Measurements from ENCODE around the gene ADGRE1.

ADGRE1 gene

DNA sequence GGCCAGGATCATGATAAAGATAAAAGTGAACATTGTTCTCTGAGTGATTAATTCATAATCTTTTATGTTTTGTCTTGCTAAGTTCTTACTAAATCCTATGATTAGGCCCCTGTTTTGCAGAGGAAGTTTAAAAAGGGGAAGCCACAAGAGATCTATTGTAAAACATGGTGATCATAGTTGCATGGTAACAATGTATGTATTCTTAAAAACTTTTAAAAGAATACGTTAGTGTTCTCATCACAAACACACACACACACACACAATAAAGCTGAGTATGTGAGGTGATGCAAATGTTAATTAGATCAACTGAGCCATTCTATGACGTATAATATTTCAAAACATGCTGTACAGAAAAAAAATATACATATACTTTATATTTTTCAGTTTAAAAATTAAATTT, 82.6 kb downstream of the ADGRE1 start (continued):
- TF ChIP-seq TCF4 (CRISPR knock-in tag; IDR thresholded peaks at IDR 0.05; ENCODE audit: borderline replicate concordance) (no peak), RARB (CRISPR knock-in tag; IDR thresholded peaks at IDR 0.05) (no peak)

DNA sequence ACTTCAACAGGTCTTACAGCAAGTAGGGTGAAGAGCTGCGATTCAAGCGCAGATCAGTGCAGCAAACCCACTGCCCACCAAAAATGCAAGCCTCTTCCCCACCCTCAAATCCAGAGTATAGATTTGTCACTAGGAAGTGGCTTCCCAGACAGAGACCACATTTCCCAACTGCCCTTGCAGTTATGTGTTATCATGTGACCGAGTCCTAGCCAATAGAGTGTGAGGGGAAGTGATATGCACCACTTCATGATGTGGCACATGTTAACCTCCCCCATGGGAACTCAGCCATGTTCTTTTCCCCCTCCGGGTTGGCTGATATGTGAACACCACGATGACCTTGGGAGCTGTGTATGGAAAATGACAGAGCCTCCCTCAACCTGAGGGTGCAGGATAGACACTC, 83.1 kb downstream of the ADGRE1 start:
- TF ChIP-seq GLIS3 (CRISPR knock-in tag; IDR thresholded peaks at IDR 0.05) (no peak), ZFP3 (CRISPR knock-in tag; IDR thresholded peaks at IDR 0.05) (no peak), PPARA (CRISPR knock-in tag; IDR thresholded peaks at IDR 0.05; ENCODE audit: borderline replicate concordance) (no peak), OSR1 (CRISPR knock-in tag; IDR thresholded peaks at IDR 0.05) (no peak), ARNTL (CRISPR knock-in tag; IDR thresholded peaks at IDR 0.05; ENCODE audit: borderline replicate concordance, low read depth) (no peak), BACH2 (CRISPR knock-in tag; IDR thresholded peaks at IDR 0.05; ENCODE audit: borderline replicate concordance) (no peak), ZFP30 (CRISPR knock-in tag; IDR thresholded peaks at IDR 0.05) (no peak), ESRRG (CRISPR knock-in tag; IDR thresholded peaks at IDR 0.05) (no peak), ISL1 (CRISPR knock-in tag; IDR thresholded peaks at IDR 0.05) (no peak), ZNF8 (CRISPR knock-in tag; IDR thresholded peaks at IDR 0.05) (no peak), ZNF70 (CRISPR knock-in tag; IDR thresholded peaks at IDR 0.05) (no peak)
- TF ChIP-seq, protein P1, sequence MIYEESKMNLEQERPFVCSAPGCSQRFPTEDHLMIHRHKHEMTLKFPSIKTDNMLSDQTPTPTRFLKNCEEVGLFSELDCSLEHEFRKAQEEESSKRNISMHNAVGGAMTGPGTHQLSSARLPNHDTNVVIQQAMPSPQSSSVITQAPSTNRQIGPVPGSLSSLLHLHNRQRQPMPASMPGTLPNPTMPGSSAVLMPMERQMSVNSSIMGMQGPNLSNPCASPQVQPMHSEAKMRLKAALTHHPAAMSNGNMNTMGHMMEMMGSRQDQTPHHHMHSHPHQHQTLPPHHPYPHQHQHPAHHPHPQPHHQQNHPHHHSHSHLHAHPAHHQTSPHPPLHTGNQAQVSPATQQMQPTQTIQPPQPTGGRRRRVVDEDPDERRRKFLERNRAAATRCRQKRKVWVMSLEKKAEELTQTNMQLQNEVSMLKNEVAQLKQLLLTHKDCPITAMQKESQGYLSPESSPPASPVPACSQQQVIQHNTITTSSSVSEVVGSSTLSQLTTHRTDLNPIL (CRISPR knock-in tag; IDR thresholded peaks at IDR 0.05; ENCODE audit: low read depth), result no peak
- TF ChIP-seq, protein P2, sequence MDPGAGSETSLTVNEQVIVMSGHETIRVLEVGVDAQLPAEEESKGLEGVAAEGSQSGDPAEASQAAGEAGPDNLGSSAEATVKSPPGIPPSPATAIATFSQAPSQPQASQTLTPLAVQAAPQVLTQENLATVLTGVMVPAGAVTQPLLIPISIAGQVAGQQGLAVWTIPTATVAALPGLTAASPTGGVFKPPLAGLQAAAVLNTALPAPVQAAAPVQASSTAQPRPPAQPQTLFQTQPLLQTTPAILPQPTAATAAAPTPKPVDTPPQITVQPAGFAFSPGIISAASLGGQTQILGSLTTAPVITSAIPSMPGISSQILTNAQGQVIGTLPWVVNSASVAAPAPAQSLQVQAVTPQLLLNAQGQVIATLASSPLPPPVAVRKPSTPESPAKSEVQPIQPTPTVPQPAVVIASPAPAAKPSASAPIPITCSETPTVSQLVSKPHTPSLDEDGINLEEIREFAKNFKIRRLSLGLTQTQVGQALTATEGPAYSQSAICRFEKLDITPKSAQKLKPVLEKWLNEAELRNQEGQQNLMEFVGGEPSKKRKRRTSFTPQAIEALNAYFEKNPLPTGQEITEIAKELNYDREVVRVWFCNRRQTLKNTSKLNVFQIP (CRISPR knock-in tag; IDR thresholded peaks at IDR 0.05; ENCODE audit: borderline replicate concordance, low read depth), result no peak
- TF ChIP-seq, protein P3, sequence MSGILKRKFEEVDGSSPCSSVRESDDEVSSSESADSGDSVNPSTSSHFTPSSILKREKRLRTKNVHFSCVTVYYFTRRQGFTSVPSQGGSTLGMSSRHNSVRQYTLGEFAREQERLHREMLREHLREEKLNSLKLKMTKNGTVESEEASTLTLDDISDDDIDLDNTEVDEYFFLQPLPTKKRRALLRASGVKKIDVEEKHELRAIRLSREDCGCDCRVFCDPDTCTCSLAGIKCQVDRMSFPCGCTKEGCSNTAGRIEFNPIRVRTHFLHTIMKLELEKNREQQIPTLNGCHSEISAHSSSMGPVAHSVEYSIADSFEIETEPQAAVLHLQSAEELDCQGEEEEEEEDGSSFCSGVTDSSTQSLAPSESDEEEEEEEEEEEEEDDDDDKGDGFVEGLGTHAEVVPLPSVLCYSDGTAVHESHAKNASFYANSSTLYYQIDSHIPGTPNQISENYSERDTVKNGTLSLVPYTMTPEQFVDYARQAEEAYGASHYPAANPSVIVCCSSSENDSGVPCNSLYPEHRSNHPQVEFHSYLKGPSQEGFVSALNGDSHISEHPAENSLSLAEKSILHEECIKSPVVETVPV (CRISPR knock-in tag; IDR thresholded peaks at IDR 0.05), result no peak
- no peak for ATAC-seq

DNA sequence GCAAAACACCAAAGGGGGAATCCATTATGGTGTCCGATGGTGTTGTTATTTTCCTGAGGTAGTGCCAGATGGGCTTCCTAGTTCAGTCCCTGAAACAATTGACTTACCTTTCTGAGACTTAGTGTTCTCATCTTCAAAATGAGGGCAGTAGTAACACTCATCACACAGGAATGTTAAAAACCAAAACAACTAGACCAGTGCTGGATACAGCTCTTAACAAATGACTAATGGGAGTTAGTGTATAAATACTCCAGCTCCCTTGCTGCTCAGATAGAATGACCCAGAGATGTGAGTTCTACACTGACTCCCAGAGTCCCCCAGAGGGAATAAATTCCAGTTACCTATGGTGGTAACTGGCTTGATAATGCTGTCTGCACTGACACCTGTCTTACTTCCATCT, 84.0 kb downstream of the ADGRE1 start:
- ATAC-seq, result no peak
- TF ChIP-seq TCF4 (CRISPR knock-in tag; IDR thresholded peaks at IDR 0.05; ENCODE audit: borderline replicate concordance) (no peak), TOX (CRISPR knock-in tag; IDR thresholded peaks at IDR 0.05; ENCODE audit: borderline replicate concordance) (no peak), SNAI2 (CRISPR knock-in tag; IDR thresholded peaks at IDR 0.05) (no peak), BACH2 (CRISPR knock-in tag; IDR thresholded peaks at IDR 0.05; ENCODE audit: borderline replicate concordance) (no peak), ZFP30 (CRISPR knock-in tag; IDR thresholded peaks at IDR 0.05) (no peak), ZNF565 (CRISPR knock-in tag; conservative IDR thresholded peaks at IDR 0.05; ENCODE audit: low read depth) (no peak), ZC3H10 (CRISPR knock-in tag; IDR thresholded peaks at IDR 0.05) (no peak), ZNF8 (CRISPR knock-in tag; IDR thresholded peaks at IDR 0.05) (no peak), OSR1 (CRISPR knock-in tag; IDR thresholded peaks at IDR 0.05) (no peak), RARB (CRISPR knock-in tag; IDR thresholded peaks at IDR 0.05) (no peak), PPARA (CRISPR knock-in tag; IDR thresholded peaks at IDR 0.05; ENCODE audit: borderline replicate concordance) (no peak)
- TF ChIP-seq, protein P2 (CRISPR knock-in tag; IDR thresholded peaks at IDR 0.05; ENCODE audit: borderline replicate concordance, low read depth), result no peak
- TF ChIP-seq, protein P3 (CRISPR knock-in tag; IDR thresholded peaks at IDR 0.05), result no peak
- TF ChIP-seq, protein P4, sequence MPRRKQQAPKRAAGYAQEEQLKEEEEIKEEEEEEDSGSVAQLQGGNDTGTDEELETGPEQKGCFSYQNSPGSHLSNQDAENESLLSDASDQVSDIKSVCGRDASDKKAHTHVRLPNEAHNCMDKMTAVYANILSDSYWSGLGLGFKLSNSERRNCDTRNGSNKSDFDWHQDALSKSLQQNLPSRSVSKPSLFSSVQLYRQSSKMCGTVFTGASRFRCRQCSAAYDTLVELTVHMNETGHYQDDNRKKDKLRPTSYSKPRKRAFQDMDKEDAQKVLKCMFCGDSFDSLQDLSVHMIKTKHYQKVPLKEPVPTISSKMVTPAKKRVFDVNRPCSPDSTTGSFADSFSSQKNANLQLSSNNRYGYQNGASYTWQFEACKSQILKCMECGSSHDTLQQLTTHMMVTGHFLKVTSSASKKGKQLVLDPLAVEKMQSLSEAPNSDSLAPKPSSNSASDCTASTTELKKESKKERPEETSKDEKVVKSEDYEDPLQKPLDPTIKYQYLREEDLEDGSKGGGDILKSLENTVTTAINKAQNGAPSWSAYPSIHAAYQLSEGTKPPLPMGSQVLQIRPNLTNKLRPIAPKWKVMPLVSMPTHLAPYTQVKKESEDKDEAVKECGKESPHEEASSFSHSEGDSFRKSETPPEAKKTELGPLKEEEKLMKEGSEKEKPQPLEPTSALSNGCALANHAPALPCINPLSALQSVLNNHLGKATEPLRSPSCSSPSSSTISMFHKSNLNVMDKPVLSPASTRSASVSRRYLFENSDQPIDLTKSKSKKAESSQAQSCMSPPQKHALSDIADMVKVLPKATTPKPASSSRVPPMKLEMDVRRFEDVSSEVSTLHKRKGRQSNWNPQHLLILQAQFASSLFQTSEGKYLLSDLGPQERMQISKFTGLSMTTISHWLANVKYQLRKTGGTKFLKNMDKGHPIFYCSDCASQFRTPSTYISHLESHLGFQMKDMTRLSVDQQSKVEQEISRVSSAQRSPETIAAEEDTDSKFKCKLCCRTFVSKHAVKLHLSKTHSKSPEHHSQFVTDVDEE (CRISPR knock-in tag; IDR thresholded peaks at IDR 0.05), result no peak

Measured in SK-N-SH treated with all-trans-retinoic acid at 6 μM for 48 hours (cell line).